ENCODE measurements around the gene ERC1. TPM values are rescaled to one million over a fixed set of nuclear protein-coding genes. Genes with fewer than 3 reads are reported as not detected.

Gene ERC1
- total and polyA plus RNA-seq, 7 donors = 5.4 to 97.8 (median 34.6) TPM

- H3K27ac ChIP-seq = peak overlapping the region; percentile 62 to 86 (median 72)
- peak overlapping the region in 1 of 4 donors; percentile 2 for H3K4me3 ChIP-seq
Observed at GRCh38 chr12:1282670-1283315, 291.8 kb downstream of the ERC1 start.

GRCh38 chr12:1283316-1283715, 292.3 kb downstream of the ERC1 start:
- 86 to 98% methylated on average over 2 of the region's 2 CpGs for WGBS, 2 donors
- no peak for TF ChIP-seq CTCF (IDR thresholded peaks at IDR 0.05)
- TF ChIP-seq POLR2AphosphoS5 (IDR thresholded peaks at IDR 0.05) = no peak
- TF ChIP-seq POLR2A (IDR thresholded peaks at IDR 0.05) = no peak
- Histone ChIP-seq H3K27me3 (no peaks in the 10 kb centered on the region), H3K4me1 (peaks cover 4 to 37% (median 31%) of the 10 kb centered on the region in 4 donors), H3K36me3 (no peaks in the 10 kb centered on the region), H3K4me3 (peak overlapping the region in 1 of 4 donors; percentile 2), H3K27ac (peak overlapping the region; percentile 62 to 86 (median 72)), H3K9me3 (no peaks in the 10 kb centered on the region)
- intact Hi-C loops (cut with DNase I) = loop anchor here (5.0 kb wide), 2 partner anchors 76 to 309 kb away; partner anchors contain the start of gene FBXL14
- no peak for DNase-seq

More at GRCh38 chr12:1282670-1283315, 291.8 kb downstream of the ERC1 start:
- Histone ChIP-seq H3K27me3 (no peaks in the 10 kb centered on the region), H3K4me1 (peaks cover 4 to 37% (median 31%) of the 10 kb centered on the region in 4 donors), H3K9me3 (no peaks in the 10 kb centered on the region), H3K36me3 (no peaks in the 10 kb centered on the region)
- peak; percentile 90 for DNase-seq
- whole genome bisulfite sequencing, 2 donors = 84 to 89% methylated on average over 5 of the region's 5 CpGs
- TF ChIP-seq POLR2A (IDR thresholded peaks at IDR 0.05) = no peak
- TF ChIP-seq EP300 (IDR thresholded peaks at IDR 0.05) = peak in 1 of 4 donors; percentile 27
- TF ChIP-seq POLR2AphosphoS5 (IDR thresholded peaks at IDR 0.05) = peak; percentile 50 to 75 (median 64)
- intact Hi-C loops (cut with DNase I) = loop anchor here (5.0 kb wide), 2 partner anchors 75 to 310 kb away; partner anchors contain the start of gene FBXL14

GRCh38 chr12:1284611-1285010, 293.6 kb downstream of the ERC1 start:
- no peak for TF ChIP-seq CTCF (IDR thresholded peaks at IDR 0.05)
- no peaks in the 10 kb centered on the region for H3K9me3 ChIP-seq
- intact Hi-C loops (cut with DNase I) = loop anchor here (5.0 kb wide), 2 partner anchors 77 to 308 kb away; partner anchors contain the start of gene FBXL14
- H3K4me3 ChIP-seq = no peak overlapping the region
- H3K27ac ChIP-seq = peak overlapping the region in 2 of 4 donors; percentile 79 to 86
- no peaks in the 10 kb centered on the region for H3K36me3 ChIP-seq
- WGBS, 2 donors = 91 to 94% methylated on average over 4 of the region's 4 CpGs
- no peaks in the 10 kb centered on the region for H3K27me3 ChIP-seq
- DNase-seq = no peak
- H3K4me1 ChIP-seq = peaks cover 4 to 43% (median 33%) of the 10 kb centered on the region in 4 donors

GRCh38 chr12:1287446-1287975, 296.5 kb downstream of the ERC1 start:
- H3K4me1 ChIP-seq = peaks cover 4 to 38% (median 29%) of the 10 kb centered on the region in 4 donors
- intact Hi-C loops (cut with DNase I) = no loop called here
- no peaks in the 10 kb centered on the region for H3K27me3 ChIP-seq
- 93 to 94% methylated on average over 3 of the region's 3 CpGs for WGBS, 2 donors
- no peak overlapping the region for H3K27ac ChIP-seq
- TF ChIP-seq CTCF (IDR thresholded peaks at IDR 0.05) (no peak), EP300 (IDR thresholded peaks at IDR 0.05) (no peak), POLR2AphosphoS5 (IDR thresholded peaks at IDR 0.05) (no peak), POLR2A (IDR thresholded peaks at IDR 0.05) (no peak)
- H3K9me3 ChIP-seq = no peaks in the 10 kb centered on the region
- DNase-seq = no peak
- peaks cover 0 to 4% (median 0%) of the 10 kb centered on the region in 4 donors for H3K36me3 ChIP-seq
- no peak overlapping the region for H3K4me3 ChIP-seq

GRCh38 chr12:1288333-1288732, 297.3 kb downstream of the ERC1 start:
- Histone ChIP-seq H3K36me3 (peaks cover 0 to 4% (median 0%) of the 10 kb centered on the region in 4 donors), H3K4me3 (no peak overlapping the region), H3K4me1 (peaks cover 3 to 31% (median 20%) of the 10 kb centered on the region in 4 donors), H3K9me3 (no peaks in the 10 kb centered on the region), H3K27ac (no peak overlapping the region), H3K27me3 (no peaks in the 10 kb centered on the region)
- WGBS, 2 donors = 94 to 96% methylated on average over 7 of the region's 7 CpGs
- TF ChIP-seq POLR2A (IDR thresholded peaks at IDR 0.05) = no peak
- no peak for TF ChIP-seq CTCF (IDR thresholded peaks at IDR 0.05)
- TF ChIP-seq EP300 (IDR thresholded peaks at IDR 0.05) = no peak
- no peak for TF ChIP-seq POLR2AphosphoS5 (IDR thresholded peaks at IDR 0.05)
- DNase-seq = no peak
- intact Hi-C loops (cut with DNase I) = no loop called here
